MCF 10A (cell line): ENCODE measurements around the gene NFATC1. TPM values are rescaled to one million over a fixed set of nuclear protein-coding genes. Genes with fewer than 3 reads are reported as not detected.

Source experiments
- BruUV-seq: library from RNA; stranded (reverse); fragments of 400-500 nt; replicated peaks from 2 replicates; lab custom pipeline; 2021; lab: Mats Ljungman, UMichigan
- CTCF ChIA-PET: fragments of 300-600 bp; sonication (Branson Sonifier 250); formaldehyde crosslinking; extraction: SDS; loops from one replicate; lab custom pipeline; 2021; ENCODE audit warnings: antibody characterized with exemption, inconsistent platforms; lab: Yijun Ruan, JAX
- POLR2A ChIA-PET: fragments of 300-600, 350-650 bp; sonication (Branson Sonifier 250); formaldehyde crosslinking; extraction: SDS; loops from one replicate; lab custom pipeline; 2020; ENCODE audit warnings: antibody characterized with exemption, inconsistent platforms; lab: Yijun Ruan, JAX
- DNase-seq: peaks from one replicate; pipeline ENCODE4 v3.0.0-alpha.2; 2018; ENCODE audit not compliant: unreplicated experiment
- H3K27ac Mint-ChIP-seq: one replicate; pipeline ENCODE4 v1.8.0; 2022; ENCODE audit warnings: mild to moderate bottlenecking, low read depth, mixed read lengths; ENCODE audit not compliant: unreplicated experiment
- H3K27me3 Mint-ChIP-seq: one replicate; pipeline ENCODE4 v1.8.0; 2022; ENCODE audit warnings: mixed read lengths; ENCODE audit not compliant: insufficient read depth, unreplicated experiment
- H3K36me3 Mint-ChIP-seq: one replicate; pipeline ENCODE4 v1.8.0; 2022; ENCODE audit warnings: mild to moderate bottlenecking, moderate library complexity, mixed read lengths; ENCODE audit not compliant: insufficient read depth, unreplicated experiment
- H3K4me1 Mint-ChIP-seq: one replicate; pipeline ENCODE4 v1.8.0; 2022; ENCODE audit warnings: mixed read lengths; ENCODE audit not compliant: insufficient read depth, unreplicated experiment
- H3K4me3 Mint-ChIP-seq: one replicate; pipeline ENCODE4 v1.8.0; 2022; ENCODE audit warnings: mild to moderate bottlenecking, moderate library complexity, mixed read lengths; ENCODE audit not compliant: unreplicated experiment
- H3K9me3 Mint-ChIP-seq: one replicate; pipeline ENCODE4 v1.8.0; 2022; ENCODE audit warnings: mixed read lengths; ENCODE audit not compliant: unreplicated experiment
- intact Hi-C: fragments of 100-400 bp; cut with micrococcal nuclease; formaldehyde crosslinking; loops from 2 replicates; pipeline ENCODE4 v1.14.1; 2022
- total RNA-seq: library from RNA; stranded (reverse); gene quantifications from 2 replicates; pipeline ENCODE4 v1.2.3, GENCODE V29; 2022
- TF ChIP-seq, protein P1 (sequence below): fragments of 200-600 bp; IDR thresholded peaks from one replicate; pipeline ENCODE4 v1.8.0; 2022; ENCODE audit warnings: antibody characterized with exemption, mild to moderate bottlenecking; ENCODE audit not compliant: unreplicated experiment

Gene NFATC1
- total RNA-seq, 1 experiment from 2014 or later: 2.0 TPM

DNA sequence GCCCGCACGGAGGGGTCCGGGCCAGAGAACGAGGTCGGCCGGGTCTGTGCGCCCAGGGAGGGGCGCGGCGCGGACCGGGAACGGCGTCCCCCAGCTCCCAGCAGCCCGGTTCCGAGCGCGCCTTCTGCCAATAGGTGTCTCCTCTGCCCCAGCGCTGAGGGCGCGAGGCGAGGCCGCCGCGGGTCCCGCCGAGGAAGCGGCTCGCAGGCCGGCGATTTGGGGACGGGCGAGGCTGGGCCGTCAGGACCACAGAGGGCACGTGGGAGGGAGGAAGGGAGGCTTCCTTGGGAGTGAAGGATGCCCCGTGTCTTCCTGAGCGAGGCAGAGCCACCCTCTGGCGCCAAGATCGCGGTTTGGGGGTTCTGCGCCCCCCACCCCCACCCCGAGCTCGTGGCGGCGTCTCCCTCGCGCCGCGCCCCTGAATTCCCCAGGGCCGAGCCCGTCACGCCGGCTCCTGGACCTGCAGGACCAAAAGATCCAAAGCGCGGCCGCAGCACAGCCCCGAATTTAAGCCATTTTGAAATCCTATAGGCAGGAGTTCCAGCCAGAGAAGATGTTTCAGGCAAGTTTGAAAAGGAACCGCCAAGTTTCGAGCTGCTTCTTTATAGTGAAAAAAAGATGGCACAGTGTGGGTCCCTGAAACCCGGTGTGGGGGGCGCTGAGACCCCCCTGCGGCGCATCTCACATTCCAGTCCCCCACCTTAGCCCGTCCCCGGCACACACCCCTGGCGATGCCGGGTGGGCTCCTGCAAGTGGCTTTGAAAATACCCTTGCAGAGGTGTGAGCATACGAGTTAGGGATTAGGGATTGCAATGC is 909 bp downstream of the NFATC1 start:
- ChIA-PET CTCF (interaction anchor here (0.7 to 1.2 kb wide), 3 partner anchors 16 to 217 kb away, joined by 3 to 4 read pairs (median 3); no protein-coding TSS in a partner anchor), POLR2A (no interaction called here)
- no TSS peak for BruUV-seq
- no peak overlapping the region for H3K27ac Mint-ChIP-seq
- intact Hi-C loops: no loop called here
- no peaks in the 10 kb centered on the region for H3K9me3 Mint-ChIP-seq
- H3K4me3 Mint-ChIP-seq: peak overlapping the region; percentile 71
- no peaks in the 10 kb centered on the region for H3K36me3 Mint-ChIP-seq
- H3K27me3 Mint-ChIP-seq: no peaks in the 10 kb centered on the region
- peak; percentile 45 for DNase-seq
- TF ChIP-seq, protein P1, sequence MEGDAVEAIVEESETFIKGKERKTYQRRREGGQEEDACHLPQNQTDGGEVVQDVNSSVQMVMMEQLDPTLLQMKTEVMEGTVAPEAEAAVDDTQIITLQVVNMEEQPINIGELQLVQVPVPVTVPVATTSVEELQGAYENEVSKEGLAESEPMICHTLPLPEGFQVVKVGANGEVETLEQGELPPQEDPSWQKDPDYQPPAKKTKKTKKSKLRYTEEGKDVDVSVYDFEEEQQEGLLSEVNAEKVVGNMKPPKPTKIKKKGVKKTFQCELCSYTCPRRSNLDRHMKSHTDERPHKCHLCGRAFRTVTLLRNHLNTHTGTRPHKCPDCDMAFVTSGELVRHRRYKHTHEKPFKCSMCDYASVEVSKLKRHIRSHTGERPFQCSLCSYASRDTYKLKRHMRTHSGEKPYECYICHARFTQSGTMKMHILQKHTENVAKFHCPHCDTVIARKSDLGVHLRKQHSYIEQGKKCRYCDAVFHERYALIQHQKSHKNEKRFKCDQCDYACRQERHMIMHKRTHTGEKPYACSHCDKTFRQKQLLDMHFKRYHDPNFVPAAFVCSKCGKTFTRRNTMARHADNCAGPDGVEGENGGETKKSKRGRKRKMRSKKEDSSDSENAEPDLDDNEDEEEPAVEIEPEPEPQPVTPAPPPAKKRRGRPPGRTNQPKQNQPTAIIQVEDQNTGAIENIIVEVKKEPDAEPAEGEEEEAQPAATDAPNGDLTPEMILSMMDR: no peak
- H3K4me1 Mint-ChIP-seq: no peaks in the 10 kb centered on the region

GRCh38 chr18:79397247-79397829 is 1.6 kb downstream of the NFATC1 start:
- no peak overlapping the region for H3K27ac Mint-ChIP-seq
- CTCF ChIA-PET: interaction anchor here (1.2 to 1.4 kb wide), 3 partner anchors 16 to 132 kb away, joined by 4 to 6 read pairs (median 5); no protein-coding TSS in a partner anchor
- intact Hi-C loops: no loop called here
- H3K4me1 Mint-ChIP-seq: no peaks in the 10 kb centered on the region
- H3K27me3 Mint-ChIP-seq: no peaks in the 10 kb centered on the region
- no peak for DNase-seq
- no peaks in the 10 kb centered on the region for H3K36me3 Mint-ChIP-seq
- no peak overlapping the region for H3K4me3 Mint-ChIP-seq
- no peaks in the 10 kb centered on the region for H3K9me3 Mint-ChIP-seq
- BruUV-seq: TSS peak; percentile 18
- POLR2A ChIA-PET: no interaction called here
- TF ChIP-seq, protein P1: no peak

GRCh38 chr18:79397830-79398761 is 2.4 kb downstream of the NFATC1 start:
- TF ChIP-seq, protein P1: no peak
- Mint-ChIP-seq H3K27me3 (no peaks in the 10 kb centered on the region), H3K27ac (no peak overlapping the region), H3K4me3 (no peak overlapping the region), H3K9me3 (no peaks in the 10 kb centered on the region), H3K36me3 (no peaks in the 10 kb centered on the region), H3K4me1 (no peaks in the 10 kb centered on the region)
- intact Hi-C loops: no loop called here
- ChIA-PET POLR2A (no interaction called here), CTCF (interaction anchor here (1.2 to 1.4 kb wide), 3 partner anchors 17 to 132 kb away, joined by 4 to 6 read pairs (median 5); no protein-coding TSS in a partner anchor)
- no TSS peak for BruUV-seq
- no peak for DNase-seq
